ENCODE results near the gene RNF220.
A peak's percentile ranks its signal among the peaks of the same experiment; 100 is the strongest.
"Not testable (repeated sequence)": the region's sequence is repeated elsewhere in the genome, so short reads cannot be mapped to it uniquely, and the experiment has no call there.

RNF220 gene

DNA sequence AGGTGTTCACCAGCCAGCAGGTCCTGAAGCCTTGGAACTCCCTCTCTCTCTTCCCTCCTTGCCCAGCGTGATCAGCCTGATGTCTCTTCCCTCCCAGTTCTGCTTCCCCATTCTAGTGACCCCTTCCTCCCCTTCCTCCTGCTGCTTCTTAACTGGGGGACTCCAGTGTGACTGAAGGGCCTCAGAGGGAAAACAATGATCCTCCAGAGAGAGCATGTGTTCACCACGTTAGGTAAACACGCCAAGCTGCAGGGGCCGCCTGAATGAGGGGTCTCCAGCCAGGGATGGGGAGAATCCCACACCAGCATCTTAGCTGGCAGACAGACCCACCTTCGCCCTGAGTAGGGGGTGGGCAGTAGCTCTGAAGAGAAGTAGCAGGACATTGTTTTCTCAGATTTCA is 144.5 kb downstream of the RNF220 start:
- no peak for DNase-seq (ENCODE audit: low spot score)

DNA sequence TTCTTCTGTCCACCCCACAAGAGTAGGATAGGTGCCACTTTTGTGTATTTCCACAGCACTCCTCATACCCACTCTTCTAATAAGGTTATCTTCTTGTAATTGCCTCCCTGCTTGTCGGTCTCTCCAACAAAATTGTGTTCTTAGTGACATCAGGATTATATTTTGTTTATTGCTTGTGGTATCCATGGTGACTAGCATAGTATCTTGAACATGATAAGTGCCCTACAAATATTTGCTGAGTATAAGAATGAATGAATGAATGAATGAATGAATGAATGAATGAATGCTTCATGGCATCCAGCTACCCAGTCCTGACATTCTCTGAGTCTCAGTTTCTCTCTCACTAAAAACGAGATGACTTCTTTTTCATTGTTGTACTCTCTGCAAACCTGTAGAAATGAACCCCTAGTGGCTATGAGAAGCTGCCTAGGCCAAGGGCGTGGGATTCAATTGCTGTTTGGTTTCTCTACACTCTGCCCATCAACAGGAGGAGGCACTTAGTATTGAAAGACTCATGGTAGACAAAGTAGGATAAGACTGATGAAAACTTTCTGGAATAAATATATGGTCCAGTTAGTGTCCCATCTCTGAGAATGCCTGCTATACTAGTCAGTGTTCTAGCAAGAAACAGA is 148.2 kb downstream of the RNF220 start:
- no peak for DNase-seq (ENCODE audit: low spot score)

DNA sequence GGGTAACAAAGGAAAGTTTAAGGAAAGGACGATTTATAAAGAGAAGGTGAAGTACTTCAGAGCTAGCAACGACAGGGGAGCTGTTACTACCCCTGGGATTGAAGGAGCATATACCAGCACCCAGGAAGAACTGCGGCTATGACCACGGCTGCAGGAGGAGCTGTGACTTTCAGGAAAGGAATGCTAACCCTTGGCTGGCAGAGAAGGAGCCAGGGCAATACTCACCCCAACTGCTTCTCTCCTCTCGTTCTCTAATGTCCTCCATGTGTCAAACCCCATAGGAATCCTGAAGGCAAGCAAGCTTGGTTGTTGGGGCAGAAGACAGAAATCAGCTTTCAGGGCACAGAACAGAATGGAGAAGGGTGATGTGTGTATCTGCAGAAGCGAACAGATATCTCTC is 148.7 kb downstream of the RNF220 start:
- DNase-seq (ENCODE audit: low spot score) = no peak

DNA sequence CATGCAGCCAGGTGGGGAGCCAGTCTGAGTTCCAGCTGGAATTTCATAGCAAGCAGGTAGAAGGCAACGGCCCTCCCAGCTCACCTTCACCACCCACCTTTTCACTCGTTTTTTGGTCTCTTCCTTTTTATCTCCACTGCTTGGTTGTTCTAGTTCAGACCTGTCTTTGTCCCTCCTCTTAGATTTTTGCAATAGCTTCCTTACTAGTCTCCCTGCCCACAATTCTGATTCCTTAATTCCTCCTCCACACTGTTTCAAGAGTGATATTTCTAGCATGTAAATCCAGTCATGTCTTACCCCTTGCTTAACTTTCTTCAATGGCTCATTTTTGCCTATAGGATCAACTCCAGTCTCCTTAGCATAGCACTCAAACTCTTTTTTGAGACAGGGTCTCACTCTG is 149.7 kb downstream of the RNF220 start:
- no peak for DNase-seq (ENCODE audit: low spot score)

DNA sequence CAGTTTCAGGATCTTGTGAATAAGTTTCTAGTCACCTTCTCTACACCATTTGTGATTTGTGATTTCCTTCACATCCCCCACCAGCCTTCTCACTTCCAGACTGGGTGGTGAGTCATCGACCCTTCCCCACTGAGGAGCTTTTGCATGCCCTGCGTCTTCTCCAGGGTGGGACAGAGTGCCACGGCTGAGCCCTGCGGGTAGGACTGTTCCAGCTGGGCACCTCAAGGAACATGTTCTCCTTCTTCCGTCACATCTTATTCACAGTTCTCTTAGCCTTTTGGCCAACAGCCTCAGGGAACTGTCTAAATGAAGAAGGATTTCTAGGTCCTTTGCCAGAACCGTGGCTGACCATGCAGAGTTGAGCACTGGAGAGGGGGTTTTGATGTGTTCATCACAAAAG is 152.7 kb downstream of the RNF220 start:
- no peak for DNase-seq (ENCODE audit: low spot score)

DNA sequence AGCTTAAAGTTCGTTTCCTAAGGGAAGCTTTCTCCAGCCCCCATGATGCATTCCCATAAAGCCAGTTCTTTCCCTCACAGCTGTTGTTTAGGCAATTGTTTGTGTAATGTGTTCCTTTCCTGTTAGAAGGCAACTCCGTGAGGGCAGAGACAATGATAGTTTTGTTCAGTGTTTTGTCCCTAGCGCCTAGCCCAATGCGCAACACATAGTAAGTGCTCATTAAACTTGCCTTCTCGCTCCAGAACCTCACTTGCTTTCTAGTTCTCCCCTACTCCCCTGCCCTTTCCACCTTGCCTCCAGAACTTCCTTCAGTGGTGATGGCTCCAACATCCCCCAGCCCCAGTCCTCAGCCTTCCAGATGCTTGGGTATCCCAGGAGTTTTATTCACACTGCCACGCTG is 153.8 kb downstream of the RNF220 start:
- no peak for DNase-seq (ENCODE audit: low spot score)

DNA sequence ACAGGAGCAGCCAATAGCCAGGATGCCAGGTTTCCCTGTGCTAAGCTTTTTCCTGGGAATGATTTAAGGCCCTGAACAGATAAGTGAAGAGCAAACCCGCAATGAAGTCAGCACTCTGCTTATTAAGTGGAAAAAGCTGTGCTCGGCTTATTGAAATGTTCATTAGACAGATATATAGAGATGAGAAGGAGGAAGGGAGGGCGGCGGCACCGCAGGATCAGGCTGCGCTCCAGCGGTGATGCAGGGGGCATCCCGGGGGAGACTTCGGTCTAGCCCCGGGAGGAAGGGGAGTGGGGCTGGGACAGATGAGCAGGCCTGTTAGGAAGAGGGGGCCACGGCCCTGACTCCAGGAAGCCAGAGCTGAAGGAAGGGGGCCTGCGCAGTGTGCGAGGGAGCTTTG is 154.3 kb downstream of the RNF220 start:
- no peak for DNase-seq (ENCODE audit: low spot score)

DNA sequence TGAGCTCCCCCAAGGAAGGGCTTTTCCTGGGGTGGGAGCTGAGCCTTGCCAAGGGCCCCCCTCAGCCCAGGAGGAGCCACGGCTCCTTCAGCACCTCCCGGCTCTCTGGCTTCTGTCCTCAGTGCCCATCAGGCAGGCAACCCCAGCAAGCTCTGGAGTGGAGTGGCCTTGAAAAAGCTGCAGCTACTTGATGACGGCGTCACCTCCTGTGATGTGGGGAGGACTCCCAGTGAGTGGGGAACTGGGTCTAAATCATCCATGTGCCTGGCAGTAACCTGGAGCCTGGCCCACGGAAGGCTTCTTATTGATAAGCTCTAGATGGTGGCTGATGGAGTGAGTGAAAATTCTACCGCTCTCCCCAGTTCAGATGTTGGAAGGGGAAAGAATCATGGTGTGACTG is 154.9 kb downstream of the RNF220 start:
- no peak for DNase-seq (ENCODE audit: low spot score)

DNA sequence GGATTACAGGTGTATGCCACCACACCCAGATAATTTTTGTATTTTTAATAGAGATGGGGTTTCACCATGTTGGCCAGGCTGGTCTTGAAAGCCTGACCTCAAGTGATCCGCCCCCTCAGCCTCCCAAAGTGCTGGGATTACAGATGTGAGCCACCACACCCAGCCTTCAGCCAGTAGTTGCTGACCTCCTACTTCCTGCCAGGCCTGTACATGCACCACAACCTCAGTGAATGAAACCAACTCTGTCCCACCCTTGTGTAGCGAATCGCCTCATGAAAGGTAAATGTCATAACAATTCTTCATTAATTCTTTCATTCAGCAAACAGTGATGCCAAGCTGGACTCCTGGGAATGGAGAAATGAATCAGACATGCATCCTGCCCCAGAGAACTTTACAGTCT is 155.6 kb downstream of the RNF220 start:
- DNase-seq (ENCODE audit: low spot score) = not testable (repeated sequence)

DNA sequence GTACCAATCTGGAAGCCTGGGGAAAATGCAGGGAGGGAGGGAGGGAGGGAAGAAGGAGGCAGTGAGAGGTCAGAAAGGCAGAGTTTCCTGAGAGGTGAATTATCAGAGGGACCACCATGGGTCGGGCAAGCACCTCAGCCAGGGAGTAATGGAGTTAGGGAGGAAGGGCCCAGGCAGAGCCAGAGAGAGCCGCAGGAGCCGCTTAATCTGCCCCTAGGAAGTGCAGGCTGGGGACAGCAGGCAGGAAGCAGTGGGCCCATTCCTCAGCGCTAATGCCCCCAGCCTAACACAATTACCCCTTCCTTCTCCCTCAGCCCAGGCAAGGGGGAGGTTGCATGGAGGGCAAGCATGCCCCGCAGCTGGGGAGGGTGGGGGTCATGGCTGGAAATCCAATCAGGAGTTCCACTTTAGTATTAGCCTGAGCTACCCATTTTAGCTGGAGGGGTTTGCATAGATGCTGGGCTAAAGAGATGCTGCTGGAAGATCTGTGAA is 160.2 kb downstream of the RNF220 start:
- no peak for DNase-seq (ENCODE audit: low spot score)

DNA sequence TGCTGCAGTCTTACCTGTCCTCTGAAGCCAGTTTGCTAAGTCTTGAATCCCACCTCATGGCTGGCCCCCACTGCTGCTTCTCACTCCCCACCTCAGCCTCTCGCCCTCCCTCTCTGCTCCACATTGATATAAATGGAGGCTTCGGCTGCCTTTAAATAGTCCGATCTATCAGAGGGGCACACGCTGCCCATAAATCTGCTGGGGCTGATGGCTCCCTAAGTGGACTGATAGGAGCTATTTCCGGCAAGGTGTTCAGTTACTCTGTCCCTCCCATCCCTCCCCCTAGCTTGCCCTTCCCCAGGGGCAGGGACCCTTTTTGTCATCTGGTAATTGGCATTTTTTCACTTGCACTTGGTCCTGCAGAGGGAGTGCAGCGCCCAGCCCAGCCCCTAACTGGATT is 160.8 kb downstream of the RNF220 start:
- no peak for DNase-seq (ENCODE audit: low spot score)

DNA sequence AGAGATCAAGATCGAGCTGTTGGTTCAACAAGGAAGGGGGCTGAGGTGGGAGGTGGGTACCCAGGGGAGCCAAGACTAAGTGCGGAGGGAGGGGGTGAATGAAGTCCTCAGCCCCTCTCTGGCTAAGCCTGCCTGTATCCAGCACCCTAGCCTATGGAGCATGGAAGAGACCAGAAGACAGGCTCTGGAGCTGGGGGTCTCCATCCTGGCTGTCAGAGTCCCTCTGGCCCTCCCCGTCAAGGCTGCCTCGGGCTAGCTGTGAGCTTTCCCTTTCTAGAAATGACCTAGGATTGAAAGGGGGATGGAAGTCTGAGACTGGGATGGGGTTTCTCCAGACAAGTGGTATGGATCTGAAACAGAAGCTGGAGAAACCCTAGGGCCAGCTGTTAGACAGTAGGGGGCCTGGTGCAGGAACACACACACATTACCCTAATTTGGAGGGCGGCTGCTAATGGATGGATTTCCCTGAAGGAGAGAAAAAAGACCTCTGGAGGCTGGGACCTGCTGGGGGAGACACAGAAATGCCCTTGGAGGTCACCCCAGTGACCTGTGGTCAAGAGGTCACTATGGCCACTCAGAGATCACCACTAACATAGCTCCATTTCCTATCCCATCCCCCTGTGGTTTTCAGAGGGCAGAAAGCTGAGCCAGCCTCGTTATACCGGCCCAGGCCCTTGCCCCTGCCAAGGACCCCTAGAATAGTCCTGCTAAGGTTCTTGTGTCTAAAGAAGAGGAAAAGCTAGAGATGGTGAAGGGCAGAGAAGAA is 161.4 kb downstream of the RNF220 start:
- no peak for DNase-seq (ENCODE audit: low spot score)

DNA sequence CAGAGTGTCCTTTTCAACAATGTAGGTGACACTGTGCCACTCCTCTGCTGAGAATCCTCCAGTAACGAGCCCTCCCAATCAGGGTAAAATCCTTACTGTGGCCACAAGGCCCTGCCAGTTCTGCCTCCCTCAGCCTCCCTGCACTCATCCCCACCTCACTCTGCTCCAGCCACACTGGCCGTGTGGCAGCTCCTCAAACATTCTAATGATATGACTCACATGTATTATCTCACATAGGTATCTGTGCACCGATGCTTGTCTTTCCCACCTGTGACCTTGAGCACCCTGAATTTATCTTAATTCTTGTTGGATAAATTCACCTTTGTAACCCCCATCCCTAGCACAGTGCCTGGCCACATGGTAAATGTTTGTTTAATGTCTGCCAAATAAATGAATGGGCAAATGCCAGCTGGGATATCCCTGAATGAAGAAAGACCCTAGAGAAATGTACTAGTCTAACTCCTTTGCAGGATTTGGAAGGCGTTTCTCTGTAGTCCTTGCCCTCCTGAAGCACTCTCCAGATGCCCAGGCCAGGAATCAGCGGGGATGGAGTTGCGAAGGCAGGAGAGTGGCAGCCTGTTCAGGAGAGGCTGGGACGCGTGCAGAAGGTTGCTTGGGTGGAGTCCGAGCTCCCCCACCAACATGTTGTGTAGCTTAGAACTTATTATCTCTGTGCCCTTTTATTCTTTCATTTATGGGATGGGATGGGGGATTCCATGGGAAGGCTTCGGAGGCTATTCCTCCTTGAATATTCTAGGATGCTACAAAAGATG is 163.3 kb downstream of the RNF220 start:
- no peak for DNase-seq (ENCODE audit: low spot score)

DNA sequence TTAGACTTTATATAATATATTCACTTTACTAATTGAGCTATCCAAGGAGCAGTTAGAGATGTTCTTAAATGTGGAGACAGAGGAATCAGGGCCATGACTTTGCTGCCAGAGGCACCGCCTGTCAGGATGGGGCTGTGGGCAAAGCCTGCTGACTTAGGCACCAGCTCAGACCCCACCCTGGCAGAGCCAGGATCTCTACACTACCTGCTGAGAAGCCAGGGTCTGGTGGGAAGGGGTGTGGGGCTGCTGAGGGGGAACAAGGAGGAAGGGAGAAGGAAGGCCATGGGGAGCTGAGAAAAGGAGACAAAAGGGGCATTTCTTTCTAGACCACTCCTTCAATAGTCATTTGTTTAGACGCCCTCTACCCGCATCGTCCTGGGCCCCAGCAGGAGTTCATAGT is 164.4 kb downstream of the RNF220 start:
- no peak for DNase-seq (ENCODE audit: low spot score)

DNA sequence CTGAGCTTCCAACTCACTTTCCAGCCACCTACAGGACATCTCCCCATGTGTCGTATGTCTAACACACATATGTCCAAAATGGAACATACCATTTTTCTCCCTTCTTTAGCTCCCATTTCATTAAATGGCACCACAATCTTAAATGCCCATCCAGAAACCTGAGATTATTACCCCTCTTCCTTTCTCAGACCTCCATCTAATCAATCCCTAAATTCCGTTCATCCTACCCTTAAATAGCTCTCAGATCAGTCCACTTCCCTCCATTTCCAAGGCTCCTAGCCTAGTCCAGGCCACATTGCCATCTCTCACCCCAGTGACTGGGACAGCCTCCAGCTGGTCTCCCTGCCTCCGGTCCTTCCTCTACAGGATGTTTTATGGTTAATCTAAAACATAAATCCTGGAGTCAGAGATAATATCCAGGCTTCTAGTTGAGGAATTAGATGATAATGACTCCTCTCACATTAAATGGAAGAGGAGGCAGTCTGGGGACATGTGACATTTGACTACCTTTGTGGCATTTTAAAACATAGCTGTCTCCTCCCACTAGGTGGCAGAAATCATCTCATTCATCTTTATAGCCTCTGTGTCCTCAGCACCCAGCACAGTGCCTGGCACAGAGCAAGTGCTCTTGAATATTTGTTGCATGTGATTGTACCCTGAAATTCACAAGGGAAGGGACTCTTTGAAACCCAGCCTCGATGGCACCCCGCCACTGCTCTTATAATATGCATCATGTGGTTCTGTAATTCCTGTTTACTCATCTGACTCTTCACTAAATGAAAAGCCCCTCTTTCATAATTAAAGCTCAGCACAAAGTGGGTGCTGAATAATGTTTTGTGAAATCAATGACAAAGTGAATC is 166.9 kb downstream of the RNF220 start:
- DNase-seq (ENCODE audit: low spot score) = peak; percentile 41

DNA sequence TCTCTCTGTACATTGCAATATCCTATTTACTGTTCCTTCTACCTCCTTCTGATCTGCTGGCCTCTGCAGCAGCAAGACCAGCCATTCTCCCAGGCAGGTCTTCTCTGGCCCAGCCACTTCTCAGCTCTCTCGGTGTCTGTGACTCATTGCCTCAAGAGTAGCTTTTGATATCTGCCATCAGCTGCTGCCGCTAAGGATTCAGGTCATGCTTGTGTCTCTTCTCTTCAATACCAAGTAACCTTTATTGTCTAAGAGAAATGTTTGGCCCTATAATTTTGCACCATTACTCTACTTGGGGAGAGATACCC is 167.5 kb downstream of the RNF220 start:
- DNase-seq (ENCODE audit: low spot score) = no peak

DNA sequence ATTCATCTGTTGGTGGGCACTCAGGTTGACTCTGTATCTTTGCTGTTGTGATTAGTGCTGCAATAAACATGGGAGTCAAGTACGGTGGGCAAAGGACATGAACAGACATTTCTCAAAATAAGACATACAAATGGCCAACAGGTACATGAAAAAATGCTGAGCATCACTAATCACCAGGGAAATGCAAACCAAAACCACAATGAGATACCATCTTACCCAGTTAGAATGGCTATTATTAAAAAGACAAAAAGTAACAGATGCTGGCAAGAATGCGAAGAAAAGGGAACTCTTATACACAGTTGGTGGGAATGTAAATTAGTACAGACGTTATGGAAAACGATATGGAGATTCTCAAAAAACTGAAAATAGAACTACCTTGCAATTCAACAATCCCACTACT is 170.3 kb downstream of the RNF220 start:
- no peak for DNase-seq (ENCODE audit: low spot score)

DNA sequence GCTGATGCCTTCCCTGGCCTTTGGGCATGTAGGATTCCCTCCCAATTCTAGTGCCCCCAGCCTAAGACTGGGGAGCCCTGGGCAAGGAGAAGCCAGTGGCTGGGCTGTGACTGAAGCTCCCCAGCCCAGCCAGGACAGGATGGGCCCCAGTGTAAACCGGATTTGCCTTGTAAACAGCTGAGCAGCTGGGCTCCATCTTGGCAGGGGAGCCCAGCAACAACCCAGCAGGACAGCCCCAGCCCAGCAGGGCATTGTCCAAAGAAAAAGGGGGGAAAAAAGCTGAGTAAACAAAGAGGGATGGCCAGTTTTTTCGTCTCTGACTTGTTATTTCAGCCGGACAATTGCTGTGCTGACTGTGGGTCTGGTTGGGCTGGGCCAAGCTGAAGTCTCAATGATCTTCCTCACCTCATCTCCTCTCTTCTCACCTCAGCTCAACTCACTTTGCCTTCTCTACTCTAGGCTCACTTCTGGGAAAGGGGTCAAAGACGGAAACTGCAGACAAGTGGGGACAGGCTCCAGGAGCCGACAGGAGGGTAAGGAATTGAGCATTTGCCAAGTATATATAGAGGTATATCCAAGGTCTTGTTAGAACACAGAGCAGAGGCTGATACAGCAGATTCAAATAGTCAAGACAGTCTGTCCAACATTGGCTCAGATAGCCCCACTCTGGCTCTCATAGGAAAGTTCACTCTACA is 171.5 kb downstream of the RNF220 start:
- DNase-seq (ENCODE audit: low spot score) = no peak

DNA sequence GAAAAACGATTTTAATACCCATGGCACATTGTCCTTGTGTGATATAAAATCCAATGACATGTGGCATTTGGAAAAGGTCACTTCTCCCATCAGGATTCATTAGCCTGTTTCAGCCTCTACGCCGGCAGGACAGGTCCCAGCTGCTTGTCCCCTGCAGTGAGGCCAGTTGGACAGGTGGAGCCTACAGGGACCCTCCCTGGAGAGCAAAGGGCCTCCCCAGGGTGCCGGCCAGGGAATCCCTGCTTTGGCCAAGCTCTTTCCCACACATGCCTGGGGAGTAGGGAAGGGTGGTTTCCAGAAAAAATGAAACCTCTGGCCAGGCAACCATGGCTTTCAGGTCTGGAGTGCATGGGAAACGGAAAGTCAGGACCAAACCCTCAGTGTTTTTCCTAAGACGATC is 176.2 kb downstream of the RNF220 start:
- DNase-seq (ENCODE audit: low spot score) = no peak

DNA sequence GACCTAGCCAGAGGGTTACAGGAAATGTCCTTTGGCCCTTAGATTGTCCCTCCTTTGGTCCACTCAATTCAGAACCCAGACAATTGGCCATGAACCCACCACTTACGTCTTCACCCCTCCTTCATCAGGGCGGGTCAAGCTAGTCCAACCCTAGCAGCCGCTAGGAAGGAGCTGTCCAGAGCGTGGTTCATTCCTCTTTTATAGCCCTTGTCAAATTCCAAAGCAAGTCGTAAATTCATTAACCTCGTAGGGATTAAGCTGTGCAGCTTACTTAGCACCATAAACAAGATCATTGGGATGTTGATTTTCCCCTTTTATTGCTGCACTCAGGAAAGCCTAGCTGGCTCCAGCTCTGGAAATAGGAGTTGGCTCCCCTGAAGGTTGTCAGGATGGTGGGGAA is 179.1 kb downstream of the RNF220 start:
- DNase-seq (ENCODE audit: low spot score) = no peak

DNA sequence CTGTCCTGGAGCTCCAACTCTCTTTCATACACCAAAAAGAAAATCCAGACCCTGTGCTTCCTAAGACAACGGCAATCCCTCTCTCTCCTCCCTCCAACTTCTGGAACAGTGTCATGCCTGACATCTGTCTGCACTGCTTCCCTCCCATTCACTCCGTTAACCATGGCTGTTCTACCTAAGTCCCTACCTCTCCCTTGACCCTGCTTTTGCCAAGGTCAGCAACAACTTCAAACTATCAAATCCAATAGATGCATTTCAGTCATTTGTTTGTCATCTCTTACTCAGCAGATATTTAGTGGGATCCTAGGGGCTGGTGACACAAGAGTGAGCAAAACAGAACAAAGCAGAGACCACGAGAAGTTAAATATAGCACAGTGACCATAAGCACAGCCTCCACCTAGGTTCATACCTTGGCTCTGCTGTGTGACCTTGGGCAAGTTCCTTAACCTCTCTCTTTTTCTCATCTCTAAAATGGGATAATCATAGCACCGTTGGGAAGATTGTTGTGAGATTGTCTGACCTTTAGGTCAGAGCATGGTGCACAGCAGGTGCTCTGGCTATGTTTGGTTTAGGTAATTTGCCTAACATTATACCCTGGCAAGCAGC is 180.4 kb downstream of the RNF220 start:
- DNase-seq (ENCODE audit: low spot score) = no peak
